Astrocyte (in vitro differentiated cells and primary cell): ENCODE data around the gene IMPDH2.

Experiments used
- EZH2 ChIP-seq: IDR thresholded peaks from 2 replicates; pipeline ENCODE4 v1.6.1; 2012; ENCODE audit warnings: mild to moderate bottlenecking, low read length, inconsistent platforms; ENCODE audit not compliant: insufficient read depth
- TF ChIP-seq, protein P1 (sequence below): IDR thresholded peaks from 2 replicates; pipeline ENCODE4 v1.5.1; 2011; ENCODE audit warnings: low read depth, mild to moderate bottlenecking, inconsistent platforms, low read length, moderate library complexity; ENCODE audit not compliant: insufficient read depth

DNA sequence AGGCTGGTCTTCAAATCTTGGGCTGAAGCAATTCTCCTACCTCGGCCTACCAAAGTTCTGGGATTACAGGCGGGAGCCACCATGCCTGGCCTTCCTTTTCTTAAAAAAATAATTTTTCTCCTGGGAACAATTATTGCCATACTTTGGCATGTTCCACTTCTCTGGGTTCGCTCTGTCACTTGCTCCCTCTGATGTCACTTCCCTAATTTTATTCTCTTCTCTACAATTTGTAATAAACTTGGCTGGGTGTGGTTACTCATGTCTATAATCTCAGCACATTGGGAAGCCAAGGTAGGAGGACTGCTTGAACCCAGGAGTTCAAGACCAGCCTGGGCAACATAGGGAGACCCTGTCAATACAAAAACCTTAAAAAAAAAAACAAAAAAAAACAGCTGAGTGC is 6.1 kb upstream of the IMPDH2 start:
- TF ChIP-seq, protein P1, sequence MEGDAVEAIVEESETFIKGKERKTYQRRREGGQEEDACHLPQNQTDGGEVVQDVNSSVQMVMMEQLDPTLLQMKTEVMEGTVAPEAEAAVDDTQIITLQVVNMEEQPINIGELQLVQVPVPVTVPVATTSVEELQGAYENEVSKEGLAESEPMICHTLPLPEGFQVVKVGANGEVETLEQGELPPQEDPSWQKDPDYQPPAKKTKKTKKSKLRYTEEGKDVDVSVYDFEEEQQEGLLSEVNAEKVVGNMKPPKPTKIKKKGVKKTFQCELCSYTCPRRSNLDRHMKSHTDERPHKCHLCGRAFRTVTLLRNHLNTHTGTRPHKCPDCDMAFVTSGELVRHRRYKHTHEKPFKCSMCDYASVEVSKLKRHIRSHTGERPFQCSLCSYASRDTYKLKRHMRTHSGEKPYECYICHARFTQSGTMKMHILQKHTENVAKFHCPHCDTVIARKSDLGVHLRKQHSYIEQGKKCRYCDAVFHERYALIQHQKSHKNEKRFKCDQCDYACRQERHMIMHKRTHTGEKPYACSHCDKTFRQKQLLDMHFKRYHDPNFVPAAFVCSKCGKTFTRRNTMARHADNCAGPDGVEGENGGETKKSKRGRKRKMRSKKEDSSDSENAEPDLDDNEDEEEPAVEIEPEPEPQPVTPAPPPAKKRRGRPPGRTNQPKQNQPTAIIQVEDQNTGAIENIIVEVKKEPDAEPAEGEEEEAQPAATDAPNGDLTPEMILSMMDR: no peak
- TF ChIP-seq EZH2: no peak
